Right lung (tissue), 5 donors: ENCODE data around the gene MAT2B. TPM values are rescaled to one million over a fixed set of nuclear protein-coding genes. Genes with fewer than 3 reads are reported as not detected.
"Not testable (repeated sequence)": the region's sequence is repeated elsewhere in the genome, so short reads cannot be mapped to it uniquely, and the experiment has no call there.

Experiments used
- DNase-seq, 2 donors: peaks; one replicate each; pipeline ENCODE4 v3.0.0-alpha.2; 2013
- polyA plus RNA-seq, 5 donors: library from polyadenylated mRNA; unstranded; fragments of 120-200 nt; gene quantifications; one replicate each; pipeline versions ENCODE4 v1.2.1 to v1.2.3, GENCODE V29; 2013; ENCODE audit warnings: inconsistent platforms in 1 of 5, low replicate concordance in 1 of 5; ENCODE audit not compliant: insufficient read length in 5 of 5, insufficient read depth in 1 of 5

MAT2B gene
- polyA plus RNA-seq, 5 donors = 72.3 to 107 (median 90.3) TPM

DNA sequence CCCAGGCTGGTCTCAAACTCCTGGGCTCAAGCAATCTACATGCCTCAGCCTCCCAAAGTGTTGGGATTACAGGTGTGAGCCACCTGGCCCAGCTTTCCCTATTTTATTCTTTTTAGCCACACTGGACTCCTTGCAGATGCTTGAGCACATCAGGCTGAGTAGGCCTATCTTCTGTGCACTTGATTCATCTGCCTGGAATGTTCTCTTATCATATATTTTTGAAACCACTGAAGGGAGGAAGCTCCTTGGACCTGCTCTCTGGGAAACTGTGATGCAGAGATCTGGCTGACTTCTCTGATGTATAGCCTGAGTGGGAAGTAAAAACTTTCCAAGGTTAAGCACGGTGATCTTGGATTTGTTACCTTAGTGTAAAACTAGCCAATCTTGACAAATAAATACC, 6.5 kb upstream of the MAT2B start:
- no peak for DNase-seq

DNA sequence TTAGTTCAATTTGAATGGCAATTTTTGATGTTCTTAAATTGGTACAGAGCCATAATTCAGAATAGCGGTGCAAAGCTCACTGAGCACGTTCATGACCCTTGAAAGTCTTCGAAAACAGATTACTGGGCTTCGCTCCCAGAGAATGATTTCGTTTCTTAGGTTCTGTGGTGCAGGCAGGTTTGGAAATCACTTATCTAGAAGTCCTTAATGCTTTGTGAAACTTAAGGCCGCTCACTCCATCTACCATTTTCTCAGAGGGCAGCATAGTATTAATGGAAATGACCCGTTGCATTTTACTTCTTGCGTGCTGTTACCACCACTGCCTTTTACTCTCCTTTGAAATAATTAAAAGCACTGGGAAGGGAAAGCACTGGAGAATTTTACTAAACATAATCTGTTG, 2.9 kb upstream of the MAT2B start:
- DNase-seq = no peak

DNA sequence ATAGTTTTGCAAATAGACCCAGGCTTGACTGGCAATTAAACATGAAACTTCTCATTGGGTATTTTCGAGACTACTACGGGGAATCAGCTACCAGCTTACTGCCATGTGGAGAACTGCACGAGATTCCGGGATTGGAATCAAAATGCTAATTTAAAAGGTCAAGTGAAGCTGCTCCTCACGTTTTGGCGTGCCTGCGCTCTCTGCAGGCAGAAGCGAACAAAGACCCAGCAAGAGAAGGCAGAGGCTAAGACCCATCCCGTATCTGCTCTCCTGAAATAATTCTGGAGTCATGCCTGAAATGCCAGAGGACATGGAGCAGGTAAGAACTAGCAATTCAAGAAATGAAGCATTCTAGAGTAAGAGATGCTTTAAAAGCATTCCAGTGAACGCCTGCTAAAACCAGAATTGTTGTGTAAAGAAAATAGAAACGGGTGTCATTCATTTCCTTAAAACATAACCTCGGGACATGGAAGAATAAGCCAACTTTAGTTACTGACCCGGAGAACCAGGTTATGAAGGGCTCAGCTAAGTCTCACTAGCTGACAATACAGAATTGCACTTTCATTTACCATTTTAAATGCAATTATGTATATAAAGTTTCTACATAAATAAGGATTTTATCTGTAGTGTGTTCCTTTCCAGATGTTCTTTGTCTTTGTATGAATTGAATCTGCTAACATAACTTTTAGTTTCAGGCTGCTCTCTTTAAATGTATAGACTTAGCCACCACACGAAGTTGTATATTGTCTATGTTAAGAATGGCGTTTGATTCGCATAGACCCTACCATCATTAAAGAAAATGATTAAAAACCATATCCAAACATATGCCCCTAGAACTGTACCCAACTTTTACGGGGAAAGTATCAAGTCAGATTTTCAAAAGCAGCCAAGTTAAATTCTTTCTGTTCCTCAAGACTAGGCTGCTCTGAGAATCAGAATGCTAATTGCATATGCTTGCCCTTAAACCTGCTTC, 2.0 kb upstream of the MAT2B start:
- DNase-seq = peak; percentile 70 to 79

DNA sequence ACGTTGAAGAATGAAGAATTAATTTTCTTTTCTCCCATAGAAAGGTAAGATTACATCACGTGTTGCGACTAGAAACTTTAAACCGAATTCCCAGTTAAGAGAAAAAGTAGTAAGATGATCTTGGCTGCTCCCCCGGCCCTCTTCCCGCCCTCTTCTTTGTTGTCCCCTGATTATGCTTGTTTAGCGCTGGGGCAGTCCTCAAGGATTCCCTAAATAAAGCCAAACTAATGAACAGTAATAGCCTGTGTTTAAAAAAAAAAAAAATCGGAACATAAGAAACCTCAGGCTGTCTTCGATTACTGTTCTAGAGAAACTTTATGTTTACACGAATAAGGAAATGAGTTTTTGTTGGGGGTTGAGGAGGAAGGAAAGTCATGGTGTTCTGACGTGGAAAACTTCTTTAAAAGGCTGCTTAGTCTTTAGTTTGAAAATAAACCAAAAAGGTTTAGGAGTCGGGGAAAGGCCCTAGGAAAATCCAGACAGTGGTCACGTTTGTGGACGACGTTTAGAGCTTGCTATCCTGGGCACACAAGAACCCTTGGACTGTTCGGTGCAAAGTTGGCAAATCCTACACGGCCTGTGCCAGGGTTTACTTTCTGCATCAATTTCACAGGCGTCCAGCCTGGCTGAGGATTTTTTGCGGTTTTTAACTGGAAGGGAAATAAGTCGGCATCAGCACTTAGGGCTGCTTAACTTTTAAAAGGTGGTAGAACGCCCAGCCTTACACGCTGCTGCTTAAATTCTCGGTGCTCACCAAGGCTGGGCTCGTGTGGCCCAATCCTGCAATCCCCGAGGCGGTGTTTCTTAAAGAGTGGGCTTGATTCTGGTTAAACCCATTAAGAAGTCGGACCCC, 1.1 kb upstream of the MAT2B start:
- peak; percentile 66 to 75 for DNase-seq

DNA sequence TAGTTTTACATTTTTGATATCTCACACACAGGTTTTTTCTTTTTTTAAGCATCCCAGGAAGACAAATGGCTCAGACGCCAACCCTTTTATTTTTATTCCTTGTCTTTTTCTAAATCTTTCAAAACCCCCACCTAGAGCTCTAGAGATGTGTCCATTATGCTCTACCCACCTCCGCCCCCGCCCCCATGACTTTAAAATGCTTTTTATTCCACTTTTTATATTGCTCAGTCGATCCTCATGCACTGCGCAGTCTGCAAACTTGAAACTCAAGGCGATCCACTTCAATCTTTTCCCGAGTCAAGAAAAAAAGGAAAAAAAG, 411 bp upstream of the MAT2B start:
- no peak for DNase-seq

DNA sequence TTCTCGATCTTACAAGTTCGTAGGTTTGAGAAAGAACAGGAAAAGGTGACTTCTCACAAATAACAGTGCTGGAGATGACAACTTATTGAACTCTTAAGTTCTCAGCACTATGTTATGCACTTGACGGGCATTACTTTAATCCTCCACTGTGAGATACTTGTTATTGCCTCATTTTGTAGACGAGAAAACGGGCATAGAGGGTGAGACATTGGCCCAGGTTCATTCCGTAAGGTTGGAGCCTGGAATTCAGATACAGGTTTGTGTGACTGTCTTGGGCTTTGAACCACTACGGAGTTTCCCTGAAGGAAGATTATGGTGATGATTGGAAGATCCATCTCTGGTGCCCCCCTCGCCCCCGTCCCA, 657 bp downstream of the MAT2B start:
- DNase-seq = no peak

DNA sequence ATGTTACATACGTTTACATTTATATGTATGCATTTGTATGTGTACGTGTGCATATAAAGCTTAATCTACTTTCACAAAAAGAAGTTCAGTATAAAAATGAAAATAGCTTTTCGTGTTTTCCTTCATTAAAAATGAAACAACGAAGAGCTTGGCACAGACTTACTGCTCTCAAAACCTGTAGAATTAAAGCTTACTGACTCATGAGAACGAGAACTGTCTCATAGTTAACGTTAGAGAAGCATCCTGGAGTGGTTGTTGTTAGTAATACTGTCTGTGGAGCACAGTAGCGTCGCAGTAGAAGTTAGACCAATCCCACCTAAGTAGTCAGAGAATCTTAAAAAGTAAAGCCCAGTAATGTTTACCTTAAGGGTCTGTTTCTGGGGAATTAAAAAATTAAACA, 1.3 kb downstream of the MAT2B start:
- no peak for DNase-seq

DNA sequence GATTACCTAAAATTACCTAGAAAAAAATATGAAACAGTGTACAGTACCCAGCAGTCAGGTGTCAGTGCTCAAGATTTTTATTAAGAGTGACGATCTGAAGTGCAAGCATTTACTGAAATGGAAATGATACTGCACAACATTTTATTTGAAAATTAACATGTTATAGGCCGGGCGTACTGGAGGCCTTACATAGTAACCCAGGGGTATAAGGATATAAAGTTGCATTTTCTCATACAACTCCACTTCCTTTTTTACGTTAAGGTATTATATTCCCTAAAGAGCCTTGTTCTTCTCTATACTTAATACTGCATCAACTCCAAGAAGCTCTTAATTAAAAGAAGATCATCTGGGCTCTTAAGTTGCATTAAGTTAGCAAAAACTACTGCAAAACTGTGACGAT, 3.3 kb downstream of the MAT2B start:
- no peak for DNase-seq

DNA sequence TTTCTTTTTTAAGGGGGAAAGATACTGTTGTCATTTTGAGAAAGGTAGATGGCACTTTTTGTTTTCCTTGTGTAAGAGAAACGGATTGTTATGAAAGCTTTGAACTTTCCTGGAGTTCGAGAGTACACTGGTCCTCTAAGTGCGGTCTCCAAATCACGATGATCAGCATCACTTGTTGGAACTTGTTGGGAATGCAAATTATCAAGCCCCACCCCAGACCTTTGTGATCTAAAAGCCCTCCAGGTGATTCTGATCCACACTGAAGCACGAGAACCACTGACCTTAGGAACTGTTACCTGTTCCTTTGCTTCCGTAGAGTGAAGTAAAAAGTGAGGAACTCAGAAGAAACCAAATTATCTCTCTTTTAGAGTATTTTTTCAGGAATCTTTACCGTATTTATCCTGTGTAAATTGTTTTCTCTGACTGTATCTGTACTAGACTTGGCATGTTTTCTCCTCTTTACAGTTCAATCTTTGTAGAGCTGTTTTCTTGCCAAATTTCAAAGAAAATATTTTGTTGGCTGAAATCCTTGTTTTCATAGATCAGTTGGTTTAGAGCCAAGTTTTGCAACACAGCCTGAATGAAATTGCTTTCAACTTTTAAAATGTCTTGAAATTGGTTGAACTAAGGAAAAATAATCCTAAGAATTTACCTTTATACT, 4.0 kb downstream of the MAT2B start:
- peak; percentile 67 to 75 for DNase-seq

DNA sequence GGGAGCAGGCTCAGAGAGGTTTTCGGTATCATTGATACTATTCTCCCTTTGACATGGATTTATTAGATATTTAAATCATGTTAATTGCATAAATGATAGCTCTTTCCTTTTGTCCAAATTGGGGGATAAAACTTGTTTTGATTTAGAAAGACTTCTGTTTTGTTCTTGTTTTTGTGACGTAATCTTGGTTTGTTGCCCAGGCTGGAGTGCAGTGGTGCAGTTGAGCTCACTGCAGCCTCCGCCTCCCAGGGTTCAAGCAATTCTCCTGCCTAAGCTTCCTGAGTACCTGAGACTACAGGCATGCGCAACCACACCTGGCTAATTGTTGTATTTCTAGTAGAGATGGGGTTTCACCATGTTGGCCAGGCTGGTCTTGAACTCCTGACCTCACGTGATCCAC, 7.1 kb downstream of the MAT2B start:
- DNase-seq = no peak

DNA sequence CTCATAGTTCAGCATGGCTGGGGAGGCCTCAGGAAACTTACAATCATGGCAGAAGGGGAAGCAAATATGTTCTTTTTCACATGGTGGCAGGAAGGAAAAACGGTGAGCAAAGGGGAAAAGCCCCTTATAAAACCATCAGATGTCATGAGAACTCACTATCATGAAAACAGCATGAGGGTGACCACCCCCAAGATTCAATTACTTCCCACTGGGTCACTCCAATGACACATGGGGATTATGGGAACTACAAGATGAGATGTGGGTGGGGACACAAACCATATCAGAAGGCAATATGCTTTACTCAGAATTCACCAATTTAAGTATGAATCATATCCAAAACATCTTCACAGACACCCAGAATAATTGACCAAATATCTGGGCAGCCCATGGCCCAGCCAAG, 19.7 kb downstream of the MAT2B start:
- no peak for DNase-seq

DNA sequence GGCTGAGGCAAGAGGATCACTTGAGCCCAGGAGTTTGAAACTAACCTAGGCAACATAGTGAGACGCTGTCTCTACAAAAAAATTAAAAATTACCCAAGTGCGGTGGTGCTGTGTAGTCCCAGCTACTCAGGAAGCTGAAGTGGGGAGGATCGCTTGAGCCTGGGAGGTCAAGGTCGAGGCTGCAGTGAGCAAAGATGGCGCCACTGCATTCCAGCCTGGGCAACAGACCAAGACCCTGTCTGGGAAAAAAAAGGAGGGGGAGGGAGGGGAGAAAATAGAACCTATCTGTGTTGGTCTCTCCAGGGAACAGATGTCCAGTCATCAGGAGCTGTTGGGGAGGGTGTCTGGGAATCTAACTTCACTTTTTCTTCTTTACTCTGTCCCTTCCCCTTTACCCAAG, 24.3 kb downstream of the MAT2B start:
- no peak for DNase-seq

DNA sequence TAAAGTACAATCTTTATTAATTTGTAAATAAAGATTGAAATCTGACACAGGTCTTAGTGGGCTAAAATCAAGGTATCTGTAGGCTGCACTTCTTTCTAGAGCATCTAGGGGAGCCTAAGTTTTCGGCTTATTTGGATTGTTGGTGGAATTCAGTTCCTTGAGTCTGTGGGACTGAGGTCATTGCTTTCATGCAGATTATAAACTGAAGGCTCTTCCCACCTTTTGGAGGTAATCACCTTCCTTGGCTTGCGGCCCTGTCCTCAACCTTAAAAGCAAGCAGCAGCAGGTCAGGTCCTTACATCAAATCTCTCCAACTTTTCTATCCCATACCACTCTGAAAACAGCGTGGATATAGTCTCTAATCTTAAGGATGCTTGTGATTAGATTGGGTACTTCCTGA, 25.9 kb downstream of the MAT2B start:
- no peak for DNase-seq

DNA sequence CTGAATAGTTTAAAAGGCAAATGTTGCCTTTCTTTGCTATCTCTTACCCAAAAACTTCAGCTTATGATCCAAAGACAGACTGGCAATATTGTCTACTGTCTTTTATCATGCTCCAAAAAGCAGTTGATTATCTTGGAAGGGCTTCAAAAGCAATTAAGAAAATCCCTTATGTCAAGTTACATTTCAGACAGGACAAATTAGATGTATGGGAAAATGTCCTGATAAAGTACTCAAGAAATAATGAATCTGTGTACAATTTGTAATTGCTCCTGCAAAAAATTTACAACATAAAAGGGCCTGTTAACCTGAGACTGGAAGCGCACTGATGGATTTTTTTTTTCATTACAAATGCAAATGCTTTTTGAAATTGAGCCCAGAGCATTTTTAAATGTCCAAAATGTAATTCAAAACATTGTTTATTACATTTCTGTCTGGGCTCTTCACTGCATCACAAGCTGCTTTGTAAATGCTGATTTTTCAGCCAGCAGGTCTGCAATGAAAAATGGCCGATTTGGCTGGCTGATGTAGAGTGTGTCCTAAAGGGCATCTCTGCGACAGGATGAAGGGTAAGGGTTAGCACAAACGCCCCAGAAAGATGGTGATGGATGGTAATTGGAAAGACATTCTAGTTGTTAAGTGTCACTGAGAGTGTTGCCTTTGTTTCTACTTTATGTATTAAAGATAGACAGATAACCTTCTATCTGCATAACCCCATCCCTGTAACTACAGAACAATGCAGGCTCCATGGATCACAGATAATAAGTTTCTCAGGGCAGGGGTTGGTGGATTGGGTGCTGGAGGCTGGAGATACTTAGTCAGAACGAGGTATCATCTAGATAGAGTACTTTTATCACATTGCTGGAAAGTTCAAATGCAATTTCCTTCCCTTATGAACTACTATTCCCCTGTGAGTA, 27.0 kb downstream of the MAT2B start:
- no peak for DNase-seq

DNA sequence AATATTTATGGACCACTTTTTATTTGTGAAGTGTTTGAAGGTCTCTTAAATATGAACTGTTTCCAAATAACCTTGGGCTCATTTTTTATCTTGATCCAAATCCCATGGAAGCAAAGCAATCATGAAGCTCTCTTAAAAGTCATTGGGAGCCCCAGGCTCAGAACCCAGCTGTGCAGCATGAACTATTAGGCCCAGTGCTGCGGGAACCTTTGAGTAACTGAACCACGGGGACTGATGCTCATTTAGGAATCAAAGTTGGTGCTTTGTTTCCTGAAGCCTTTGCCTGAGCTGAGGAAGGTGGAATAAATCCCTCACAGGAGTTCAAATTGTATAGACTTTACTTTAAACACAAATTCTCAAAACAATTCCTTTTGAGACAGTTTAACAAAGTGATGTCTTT, 27.8 kb downstream of the MAT2B start:
- DNase-seq = no peak

DNA sequence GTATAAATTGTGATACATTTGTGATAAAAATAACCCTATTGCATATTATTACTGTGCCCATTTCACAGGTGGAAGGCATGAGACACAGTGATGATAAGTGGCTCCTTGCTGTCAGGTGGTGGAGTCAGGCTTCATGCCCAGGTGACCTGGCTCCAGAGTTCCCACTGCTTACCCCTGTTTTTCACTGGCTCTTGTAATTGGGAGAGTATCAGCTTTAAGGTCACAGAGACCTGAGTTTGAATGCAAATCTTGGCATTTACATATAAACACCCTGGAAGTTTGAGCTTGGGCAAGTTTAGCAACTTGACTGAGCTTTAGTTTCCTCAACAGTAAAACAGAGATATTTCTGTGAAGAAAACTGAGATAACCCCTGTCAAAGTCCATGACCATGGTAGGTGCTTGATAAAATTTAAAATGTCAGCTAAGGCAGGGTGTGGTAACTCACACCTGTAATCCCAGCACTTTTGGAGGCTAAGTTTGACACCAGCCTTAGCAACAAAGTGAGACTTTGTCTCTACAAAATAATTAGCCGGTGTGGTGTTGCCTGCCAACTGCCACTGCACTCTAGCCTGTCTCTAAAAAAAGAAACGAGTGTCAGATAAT, 29.2 kb downstream of the MAT2B start:
- no peak for DNase-seq

DNA sequence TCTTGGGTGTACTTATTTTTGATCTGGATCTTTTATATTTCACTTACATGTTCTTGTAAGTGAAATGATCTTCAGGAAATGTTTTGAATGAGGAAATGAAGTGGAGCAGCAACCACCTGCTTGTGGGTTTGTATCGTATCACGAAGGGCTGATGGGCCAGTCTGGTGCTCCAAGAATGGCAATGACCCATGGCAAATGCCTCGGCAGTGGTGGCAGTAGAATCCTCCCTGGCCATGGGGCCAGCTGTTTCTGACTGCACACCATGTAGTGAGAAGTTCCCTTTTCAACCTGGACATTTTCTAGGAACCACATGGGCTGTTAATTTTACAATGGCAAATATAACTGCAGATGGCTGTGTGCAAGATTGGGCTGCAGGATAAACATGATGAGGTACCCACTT, 29.9 kb downstream of the MAT2B start:
- no peak for DNase-seq

DNA sequence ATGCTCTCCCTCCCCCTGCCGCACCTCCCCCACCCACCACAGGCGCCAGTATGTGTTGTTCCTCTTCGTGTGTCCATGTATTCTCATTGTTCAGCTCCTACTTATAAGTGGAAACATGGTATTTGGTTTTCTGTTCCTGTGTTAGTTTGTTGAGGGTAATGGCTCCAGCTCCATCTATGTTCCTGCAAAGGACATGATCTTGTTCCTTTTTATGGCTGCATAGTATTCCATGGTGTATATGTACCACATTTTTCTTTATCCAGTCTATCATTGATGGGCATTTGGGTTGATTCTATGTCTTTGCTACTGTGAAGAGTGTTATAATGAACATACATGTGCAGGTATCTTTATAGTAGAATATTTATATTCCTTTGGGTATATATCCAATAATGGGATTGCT, 31.0 kb downstream of the MAT2B start:
- not testable (repeated sequence) for DNase-seq

DNA sequence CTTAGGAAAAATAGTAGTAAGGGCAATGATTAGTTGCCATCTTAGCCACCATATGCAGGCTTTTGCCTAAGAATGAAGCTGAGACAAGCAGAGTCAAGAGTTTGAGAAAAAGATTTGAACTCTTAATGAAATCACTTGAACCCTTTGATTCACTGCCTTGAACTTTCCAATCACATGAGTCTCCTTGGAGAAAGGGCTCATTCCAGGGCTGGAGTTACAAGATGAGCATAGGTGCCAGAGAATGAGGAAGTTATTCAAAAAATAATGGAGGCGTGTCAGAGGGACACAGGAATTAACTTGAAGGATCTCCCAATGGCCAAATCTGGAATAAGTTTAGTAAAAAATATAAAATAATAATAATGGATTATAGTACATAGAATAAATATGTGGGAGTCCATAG, 35.3 kb downstream of the MAT2B start:
- no peak for DNase-seq

DNA sequence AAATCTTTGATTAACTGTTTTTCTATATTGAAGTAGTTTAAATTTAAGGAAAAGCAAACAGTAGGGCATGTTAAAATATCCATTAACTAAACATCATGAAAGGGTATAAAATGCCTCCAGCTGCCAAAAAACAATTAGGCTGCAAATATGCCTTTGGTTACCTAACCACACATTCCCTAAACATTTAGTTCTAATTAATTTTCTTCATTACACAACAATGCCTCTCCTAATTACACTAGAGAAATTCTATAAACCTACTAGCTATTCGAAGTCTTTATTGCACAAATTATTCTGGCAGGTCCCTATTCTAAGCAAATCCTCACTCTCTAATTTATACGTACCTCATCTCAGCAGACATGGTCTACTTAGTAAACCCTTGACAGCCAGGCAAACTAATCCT, 37.4 kb downstream of the MAT2B start:
- no peak for DNase-seq

DNA sequence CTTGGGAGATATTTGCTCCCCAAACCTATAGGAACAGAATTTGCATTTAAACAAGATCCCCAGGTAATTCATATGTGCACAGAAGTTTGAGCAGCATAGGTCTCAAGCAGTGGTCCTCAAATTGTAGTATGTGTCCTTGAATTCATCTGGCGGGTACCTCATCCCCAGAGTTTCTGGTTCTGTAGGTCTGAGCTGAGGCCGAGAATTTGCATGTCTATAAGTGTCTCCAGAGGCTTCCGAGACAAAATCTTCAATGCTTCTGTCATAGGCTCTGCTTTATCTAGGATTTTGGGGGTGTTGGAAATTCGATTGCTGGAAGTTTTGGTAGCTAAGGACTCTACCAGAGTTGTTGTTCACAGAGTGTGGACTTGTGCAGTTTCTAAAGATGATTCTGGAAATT, 38.6 kb downstream of the MAT2B start:
- no peak for DNase-seq
